ENCODE results near the gene ID1. TPM values are rescaled to one million over a fixed set of nuclear protein-coding genes. Genes with fewer than 3 reads are reported as not detected.

ID1 gene
- polyA plus RNA-seq, 2 of the 4 experiments (the other 2 are of a cell fraction): 237 to 432 TPM

GRCh38 chr20:31570021-31570463 lies 35.0 kb upstream of the ID1 start:
- H3K4me1 ChIP-seq: peaks cover 80% of the 10 kb centered on the region
- POLR2A ChIA-PET: interaction anchor here (1.8 to 7.0 kb wide), 4 partner anchors 9 to 41 kb away, joined by 6 to 113 read pairs (median 28); partner anchors contain the start of gene ID1
- H3K4me2 ChIP-seq: 0 out of 3 replicates have a peak overlapping the region, but pooled peaks have one; percentile 9
- no peak overlapping the region for H3K4me3 ChIP-seq
- TF ChIP-seq FOSB (CRISPR knock-in tag; IDR thresholded peaks at IDR 0.05) (no peak), EHF (CRISPR knock-in tag; IDR thresholded peaks at IDR 0.05) (no peak), POLR2AphosphoS2 (conservative IDR thresholded peaks at IDR 0.05; ENCODE audit: low read length) (no peak), HEYL (CRISPR knock-in tag; IDR thresholded peaks at IDR 0.05) (no peak), CBX2 (IDR thresholded peaks at IDR 0.05; ENCODE audit: borderline replicate concordance, low read depth) (no peak), CHD4 (IDR thresholded peaks at IDR 0.05; ENCODE audit: borderline replicate concordance) (no peak), RARB (CRISPR knock-in tag; IDR thresholded peaks at IDR 0.05) (no peak), EP300 (IDR thresholded peaks at IDR 0.05) (no peak), NFE2L2 (conservative IDR thresholded peaks at IDR 0.05; ENCODE audit: low read length) (no peak), ZSCAN20 (CRISPR knock-in tag; IDR thresholded peaks at IDR 0.05) (no peak), RAD21 (conservative IDR thresholded peaks at IDR 0.05 in 1 of 2, IDR thresholded peaks at IDR 0.05 in 1 of 2) (no peak), TP53 (CRISPR knock-in tag; IDR thresholded peaks at IDR 0.05) (no peak), NR3C1 (IDR thresholded peaks at IDR 0.05) (no peak), MAZ (IDR thresholded peaks at IDR 0.05; ENCODE audit: borderline replicate concordance, low read depth, low read length) (no peak)
- TF ChIP-seq, protein P1, sequence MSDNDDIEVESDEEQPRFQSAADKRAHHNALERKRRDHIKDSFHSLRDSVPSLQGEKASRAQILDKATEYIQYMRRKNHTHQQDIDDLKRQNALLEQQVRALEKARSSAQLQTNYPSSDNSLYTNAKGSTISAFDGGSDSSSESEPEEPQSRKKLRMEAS (IDR thresholded peaks at IDR 0.05): no peak
- TF ChIP-seq, protein P2, sequence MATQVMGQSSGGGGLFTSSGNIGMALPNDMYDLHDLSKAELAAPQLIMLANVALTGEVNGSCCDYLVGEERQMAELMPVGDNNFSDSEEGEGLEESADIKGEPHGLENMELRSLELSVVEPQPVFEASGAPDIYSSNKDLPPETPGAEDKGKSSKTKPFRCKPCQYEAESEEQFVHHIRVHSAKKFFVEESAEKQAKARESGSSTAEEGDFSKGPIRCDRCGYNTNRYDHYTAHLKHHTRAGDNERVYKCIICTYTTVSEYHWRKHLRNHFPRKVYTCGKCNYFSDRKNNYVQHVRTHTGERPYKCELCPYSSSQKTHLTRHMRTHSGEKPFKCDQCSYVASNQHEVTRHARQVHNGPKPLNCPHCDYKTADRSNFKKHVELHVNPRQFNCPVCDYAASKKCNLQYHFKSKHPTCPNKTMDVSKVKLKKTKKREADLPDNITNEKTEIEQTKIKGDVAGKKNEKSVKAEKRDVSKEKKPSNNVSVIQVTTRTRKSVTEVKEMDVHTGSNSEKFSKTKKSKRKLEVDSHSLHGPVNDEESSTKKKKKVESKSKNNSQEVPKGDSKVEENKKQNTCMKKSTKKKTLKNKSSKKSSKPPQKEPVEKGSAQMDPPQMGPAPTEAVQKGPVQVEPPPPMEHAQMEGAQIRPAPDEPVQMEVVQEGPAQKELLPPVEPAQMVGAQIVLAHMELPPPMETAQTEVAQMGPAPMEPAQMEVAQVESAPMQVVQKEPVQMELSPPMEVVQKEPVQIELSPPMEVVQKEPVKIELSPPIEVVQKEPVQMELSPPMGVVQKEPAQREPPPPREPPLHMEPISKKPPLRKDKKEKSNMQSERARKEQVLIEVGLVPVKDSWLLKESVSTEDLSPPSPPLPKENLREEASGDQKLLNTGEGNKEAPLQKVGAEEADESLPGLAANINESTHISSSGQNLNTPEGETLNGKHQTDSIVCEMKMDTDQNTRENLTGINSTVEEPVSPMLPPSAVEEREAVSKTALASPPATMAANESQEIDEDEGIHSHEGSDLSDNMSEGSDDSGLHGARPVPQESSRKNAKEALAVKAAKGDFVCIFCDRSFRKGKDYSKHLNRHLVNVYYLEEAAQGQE (IDR thresholded peaks at IDR 0.05): no peak
- WGBS (ENCODE audit: missing lambda C conversion rate): 70% methylated on average over 8 of the region's 8 CpGs
- H3K9me3 ChIP-seq: no peaks in the 10 kb centered on the region
- no peak for ATAC-seq
- FAIRE-seq: no peak
- H3K27ac ChIP-seq: peak overlapping the region; percentile 93 to 99
- CTCF ChIA-PET: interaction anchor here (1.3 to 28.4 kb wide), 12 partner anchors 8 to 159 kb away, joined by 3 to 903 read pairs (median 14); partner anchors contain the start of gene ID1
- no peak for DNase-seq (ENCODE audit: low read depth in 1 of 2, low spot score in 1 of 2)

DNA sequence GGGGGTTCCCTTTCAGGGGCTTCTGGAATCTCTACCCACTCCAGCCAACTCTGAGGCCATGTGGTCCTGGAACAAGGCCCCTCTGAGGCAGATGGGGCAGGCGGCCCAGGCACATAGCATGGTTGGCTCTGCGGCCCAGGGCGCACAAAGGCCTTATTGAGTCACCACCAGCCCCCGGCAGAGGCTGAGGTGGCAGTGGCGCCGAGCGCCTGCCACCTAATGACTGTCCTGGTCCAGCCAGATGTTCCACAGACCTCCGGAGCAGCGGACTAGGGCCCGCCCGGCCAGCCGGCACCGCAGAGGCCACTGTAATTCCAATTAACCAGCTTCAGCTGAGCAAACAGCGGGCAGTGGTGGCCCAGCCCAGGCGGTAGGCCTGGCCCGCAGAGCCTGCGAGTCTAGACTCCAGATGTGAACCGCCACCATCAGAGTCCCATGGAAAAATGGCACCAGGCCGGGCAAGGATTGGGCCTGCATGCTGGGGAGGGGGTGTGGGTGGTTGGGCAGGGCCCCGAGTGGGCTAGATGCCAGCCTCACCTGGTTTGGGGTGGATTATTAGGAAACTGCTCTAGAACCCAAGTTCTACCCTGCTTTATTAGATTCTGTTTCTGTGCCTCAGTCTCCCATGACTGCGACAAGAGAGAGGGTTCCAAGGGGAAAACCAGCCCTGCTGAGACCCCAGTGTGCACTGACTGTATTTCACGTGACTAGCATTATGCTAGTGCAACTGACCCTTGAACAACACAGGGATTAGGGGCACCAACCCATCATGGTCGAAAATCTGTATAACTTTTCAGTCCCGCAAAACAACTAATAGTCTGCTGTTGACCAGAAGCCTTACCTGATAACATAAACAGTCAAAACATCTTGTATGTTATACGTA lies 34.1 kb upstream of the ID1 start:
- Histone ChIP-seq H3K4me3 (no peak overlapping the region), H3K9me3 (no peaks in the 10 kb centered on the region), H3K27ac (peak overlapping the region; percentile 93 to 99), H3K4me2 (no peak overlapping the region), H3K4me1 (peaks cover 73% of the 10 kb centered on the region)
- WGBS (ENCODE audit: missing lambda C conversion rate): 88% methylated on average over 22 of the region's 25 CpGs
- ATAC-seq (no peak), FAIRE-seq (no peak), DNase-seq (ENCODE audit: low read depth in 1 of 2, low spot score in 1 of 2) (no peak)
- POLR2A ChIA-PET: interaction anchor here (3.3 to 7.0 kb wide), 3 partner anchors 35 to 40 kb away, joined by 47 to 113 read pairs (median 70); partner anchors contain the start of gene ID1
- TF ChIP-seq HOXB13 (CRISPR knock-in tag; IDR thresholded peaks at IDR 0.05; ENCODE audit: low read depth): peak; percentile 63; the same call in 1 of the 2 replicates
- no peak for TF ChIP-seq JUN (IDR thresholded peaks at IDR 0.05)
- CTCF ChIA-PET: interaction anchor here (1.5 to 28.4 kb wide), 6 partner anchors 9 to 153 kb away, joined by 4 to 903 read pairs (median 57); partner anchors contain the start of gene ID1

All from A549 (cell line).